Measurements from ENCODE around the gene DEFB114.

Gene DEFB114

GRCh38 chr6:49919935-49920644 lies 43.9 kb downstream of the DEFB114 start:
- Histone ChIP-seq H3K9ac (ENCODE audit: low read length) (no peak overlapping the region), H3K4me2 (ENCODE audit: low read depth, low read length) (no peak overlapping the region), H3K9me2 (replicated peaks; ENCODE audit: insufficient read depth, low read length) (no peaks in the 10 kb centered on the region), H3K4me1 (ENCODE audit: low read length) (no peaks in the 10 kb centered on the region), H3K27me3 (replicated peaks; ENCODE audit: insufficient read depth, low read length) (no peaks in the 10 kb centered on the region), H3F3A (ENCODE audit: insufficient read depth, low read length) (no peaks in the 10 kb centered on the region), H4K20me1 (ENCODE audit: insufficient read depth, low read length) (no peaks in the 10 kb centered on the region), H3K4me3 (ENCODE audit: low read length) (no peak overlapping the region), H3K9me3 (replicated peaks; ENCODE audit: insufficient read depth, low read length) (no peaks in the 10 kb centered on the region), H3K27ac (ENCODE audit: low read length) (no peak overlapping the region), H3K36me3 (replicated peaks; ENCODE audit: insufficient read depth, low read length) (no peaks in the 10 kb centered on the region), H2AFZ (ENCODE audit: low read length) (no peak overlapping the region), H3K79me2 (ENCODE audit: low read length) (no peaks in the 10 kb centered on the region)
- TF ChIP-seq EZH2phosphoT487 (IDR thresholded peaks at IDR 0.05; ENCODE audit: low read length), result no peak
- no peak for TF ChIP-seq EZH2 (optimal IDR thresholded peaks at IDR 0.05; ENCODE audit: low read depth, low read length)
- TF ChIP-seq, protein P1, sequence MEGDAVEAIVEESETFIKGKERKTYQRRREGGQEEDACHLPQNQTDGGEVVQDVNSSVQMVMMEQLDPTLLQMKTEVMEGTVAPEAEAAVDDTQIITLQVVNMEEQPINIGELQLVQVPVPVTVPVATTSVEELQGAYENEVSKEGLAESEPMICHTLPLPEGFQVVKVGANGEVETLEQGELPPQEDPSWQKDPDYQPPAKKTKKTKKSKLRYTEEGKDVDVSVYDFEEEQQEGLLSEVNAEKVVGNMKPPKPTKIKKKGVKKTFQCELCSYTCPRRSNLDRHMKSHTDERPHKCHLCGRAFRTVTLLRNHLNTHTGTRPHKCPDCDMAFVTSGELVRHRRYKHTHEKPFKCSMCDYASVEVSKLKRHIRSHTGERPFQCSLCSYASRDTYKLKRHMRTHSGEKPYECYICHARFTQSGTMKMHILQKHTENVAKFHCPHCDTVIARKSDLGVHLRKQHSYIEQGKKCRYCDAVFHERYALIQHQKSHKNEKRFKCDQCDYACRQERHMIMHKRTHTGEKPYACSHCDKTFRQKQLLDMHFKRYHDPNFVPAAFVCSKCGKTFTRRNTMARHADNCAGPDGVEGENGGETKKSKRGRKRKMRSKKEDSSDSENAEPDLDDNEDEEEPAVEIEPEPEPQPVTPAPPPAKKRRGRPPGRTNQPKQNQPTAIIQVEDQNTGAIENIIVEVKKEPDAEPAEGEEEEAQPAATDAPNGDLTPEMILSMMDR (IDR thresholded peaks at IDR 0.05; ENCODE audit: low read length), result no peak
- no peak for DNase-seq

DNA sequence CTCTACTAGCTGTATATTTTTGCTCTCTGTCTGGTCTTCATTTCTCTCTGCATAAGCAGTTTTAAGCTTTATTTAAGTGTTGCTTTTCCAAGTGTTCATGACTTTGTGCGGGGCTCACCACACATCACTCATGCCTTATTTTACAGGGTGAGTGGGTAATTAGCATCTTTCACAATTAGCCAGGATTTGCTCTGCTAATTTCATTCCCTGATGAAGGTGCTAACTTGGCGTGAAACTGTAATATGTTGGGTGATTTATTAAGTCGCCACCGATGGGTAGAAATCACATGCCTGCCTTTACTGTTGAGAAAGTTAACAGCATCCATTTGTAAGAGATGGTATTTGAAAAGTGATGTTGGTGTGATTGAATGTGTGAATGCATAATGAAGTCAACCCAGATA lies 44.7 kb downstream of the DEFB114 start:
- no peak for DNase-seq
- Histone ChIP-seq H3K79me2 (ENCODE audit: low read length) (no peaks in the 10 kb centered on the region), H3K4me3 (ENCODE audit: low read length) (no peak overlapping the region), H2AFZ (ENCODE audit: low read length) (no peak overlapping the region), H3K27me3 (replicated peaks; ENCODE audit: insufficient read depth, low read length) (no peaks in the 10 kb centered on the region), H3K9ac (ENCODE audit: low read length) (no peak overlapping the region), H4K20me1 (ENCODE audit: insufficient read depth, low read length) (no peaks in the 10 kb centered on the region), H3K4me1 (ENCODE audit: low read length) (no peaks in the 10 kb centered on the region), H3K36me3 (replicated peaks; ENCODE audit: insufficient read depth, low read length) (no peaks in the 10 kb centered on the region), H3K9me3 (replicated peaks; ENCODE audit: insufficient read depth, low read length) (no peaks in the 10 kb centered on the region), H3F3A (ENCODE audit: insufficient read depth, low read length) (no peaks in the 10 kb centered on the region), H3K4me2 (ENCODE audit: low read depth, low read length) (no peak overlapping the region), H3K9me2 (replicated peaks; ENCODE audit: insufficient read depth, low read length) (no peaks in the 10 kb centered on the region), H3K27ac (ENCODE audit: low read length) (no peak overlapping the region)
- TF ChIP-seq, protein P1 (IDR thresholded peaks at IDR 0.05; ENCODE audit: low read length), result no peak
- TF ChIP-seq EZH2 (optimal IDR thresholded peaks at IDR 0.05; ENCODE audit: low read depth, low read length), result no peak
- TF ChIP-seq EZH2phosphoT487 (IDR thresholded peaks at IDR 0.05; ENCODE audit: low read length), result no peak

- no peak overlapping the region for H3K4me3 ChIP-seq (ENCODE audit: low read length)
- DNase-seq, result no peak
- H3K4me2 ChIP-seq (ENCODE audit: low read depth, low read length), result no peak overlapping the region
Observed at GRCh38 chr6:49918787-49919186, 45.2 kb downstream of the DEFB114 start.

More at GRCh38 chr6:49918787-49919186, 45.2 kb downstream of the DEFB114 start:
- Histone ChIP-seq H3F3A (ENCODE audit: insufficient read depth, low read length) (no peaks in the 10 kb centered on the region), H3K4me1 (ENCODE audit: low read length) (no peaks in the 10 kb centered on the region), H3K27ac (ENCODE audit: low read length) (no peak overlapping the region), H2AFZ (ENCODE audit: low read length) (no peak overlapping the region), H3K9ac (ENCODE audit: low read length) (no peak overlapping the region), H3K79me2 (ENCODE audit: low read length) (no peaks in the 10 kb centered on the region), H3K9me2 (replicated peaks; ENCODE audit: insufficient read depth, low read length) (no peaks in the 10 kb centered on the region), H4K20me1 (ENCODE audit: insufficient read depth, low read length) (no peaks in the 10 kb centered on the region), H3K9me3 (replicated peaks; ENCODE audit: insufficient read depth, low read length) (no peaks in the 10 kb centered on the region), H3K27me3 (replicated peaks; ENCODE audit: insufficient read depth, low read length) (no peaks in the 10 kb centered on the region), H3K36me3 (replicated peaks; ENCODE audit: insufficient read depth, low read length) (no peaks in the 10 kb centered on the region)
- TF ChIP-seq, protein P1 (IDR thresholded peaks at IDR 0.05; ENCODE audit: low read length), result no peak
- TF ChIP-seq EZH2 (optimal IDR thresholded peaks at IDR 0.05; ENCODE audit: low read depth, low read length) (no peak), EZH2phosphoT487 (IDR thresholded peaks at IDR 0.05; ENCODE audit: low read length) (no peak)
